Astrocyte (in vitro differentiated cells and primary cell): ENCODE results near the gene TMEM266. TPM values are rescaled to one million over a fixed set of nuclear protein-coding genes. Genes with fewer than 3 reads are reported as not detected.

Experiments
- DNase-seq: peaks from one replicate; pipeline ENCODE4 v3.0.0-alpha.2; 2010; ENCODE audit warnings: low read depth
- FAIRE-seq: peaks from 2 replicates; lab custom pipeline; 2011; peaks lifted over from hg19 to GRCh38; lab: Jason Lieb, UNC
- H2AFZ ChIP-seq: 2 replicates; pipeline ENCODE4 v1.6.0; 2012; ENCODE audit warnings: low read depth, low read length, inconsistent platforms
- H3K27ac ChIP-seq: 2 replicates; pipeline ENCODE4 v1.5.1; 2011; ENCODE audit warnings: low read depth, low read length, inconsistent platforms
- H3K27me3 ChIP-seq: 2 replicates; pipeline ENCODE4 v1.6.0; 2011; ENCODE audit warnings: low read length, inconsistent platforms; ENCODE audit not compliant: insufficient read depth
- H3K36me3 ChIP-seq: 2 replicates; pipeline ENCODE4 v1.5.1; 2011; ENCODE audit warnings: low read length, inconsistent platforms; ENCODE audit not compliant: insufficient read depth
- H3K4me1 ChIP-seq: 2 replicates; pipeline ENCODE4 v1.5.1; 2011; ENCODE audit warnings: low read length, inconsistent platforms; ENCODE audit not compliant: insufficient read depth
- H3K4me2 ChIP-seq: 2 replicates; pipeline ENCODE4 v1.6.0; 2012; ENCODE audit warnings: low read length, inconsistent platforms
- H3K4me3 ChIP-seq: 2 replicates; pipeline ENCODE4 v1.5.1; 2011; ENCODE audit warnings: low read depth, mild to moderate bottlenecking, low read length, inconsistent platforms; ENCODE audit not compliant: insufficient read depth
- H3K79me2 ChIP-seq: 2 replicates; pipeline ENCODE4 v1.6.0; 2012; ENCODE audit warnings: mild to moderate bottlenecking, low read length, inconsistent platforms; ENCODE audit not compliant: insufficient read depth
- H3K9ac ChIP-seq: 2 replicates; pipeline ENCODE4 v1.6.0; 2012; ENCODE audit warnings: mild to moderate bottlenecking, low read length, inconsistent platforms
- H3K9me3 ChIP-seq: 2 replicates; pipeline ENCODE4 v1.5.1; 2012; ENCODE audit warnings: low read depth, mild to moderate bottlenecking, low read length, inconsistent platforms; ENCODE audit not compliant: insufficient read depth
- H4K20me1 ChIP-seq: 2 replicates; pipeline ENCODE4 v1.6.0; 2012; ENCODE audit warnings: low read length, inconsistent platforms; ENCODE audit not compliant: insufficient read depth
- H3K27ac Mint-ChIP-seq: one replicate; pipeline ENCODE4 v1.8.0; 2021; ENCODE audit warnings: mild to moderate bottlenecking, mixed read lengths; ENCODE audit not compliant: unreplicated experiment
- H3K27me3 Mint-ChIP-seq: one replicate; pipeline ENCODE4 v1.8.0; 2021; ENCODE audit warnings: low read depth, mixed read lengths; ENCODE audit not compliant: unreplicated experiment
- H3K36me3 Mint-ChIP-seq: one replicate; pipeline ENCODE4 v1.8.0; 2021; ENCODE audit warnings: low read depth, mixed read lengths; ENCODE audit not compliant: unreplicated experiment
- H3K4me1 Mint-ChIP-seq: one replicate; pipeline ENCODE4 v1.8.0; 2021; ENCODE audit warnings: low read depth, mixed read lengths; ENCODE audit not compliant: unreplicated experiment
- H3K4me3 Mint-ChIP-seq: one replicate; pipeline ENCODE4 v1.8.0; 2021; ENCODE audit warnings: mild to moderate bottlenecking, moderate library complexity, mixed read lengths; ENCODE audit not compliant: unreplicated experiment
- H3K9me3 Mint-ChIP-seq: one replicate; pipeline ENCODE4 v1.8.0; 2021; ENCODE audit warnings: mild to moderate bottlenecking, mixed read lengths; ENCODE audit not compliant: unreplicated experiment
- CTCF ChIP-seq: IDR thresholded peaks from 2 replicates; pipeline ENCODE4 v1.5.1; 2011; ENCODE audit warnings: low read depth, mild to moderate bottlenecking, inconsistent platforms, low read length, moderate library complexity; ENCODE audit not compliant: insufficient read depth
- EZH2 ChIP-seq: IDR thresholded peaks from 2 replicates; pipeline ENCODE4 v1.6.1; 2012; ENCODE audit warnings: mild to moderate bottlenecking, low read length, inconsistent platforms; ENCODE audit not compliant: insufficient read depth
- total RNA-seq: library from RNA; stranded (reverse); gene quantifications from 2 replicates; pipeline ENCODE4 v1.2.1, GENCODE V29; 2021

Gene TMEM266
- total RNA-seq, 1 donor from 2014 or later = 0.36 TPM

DNA sequence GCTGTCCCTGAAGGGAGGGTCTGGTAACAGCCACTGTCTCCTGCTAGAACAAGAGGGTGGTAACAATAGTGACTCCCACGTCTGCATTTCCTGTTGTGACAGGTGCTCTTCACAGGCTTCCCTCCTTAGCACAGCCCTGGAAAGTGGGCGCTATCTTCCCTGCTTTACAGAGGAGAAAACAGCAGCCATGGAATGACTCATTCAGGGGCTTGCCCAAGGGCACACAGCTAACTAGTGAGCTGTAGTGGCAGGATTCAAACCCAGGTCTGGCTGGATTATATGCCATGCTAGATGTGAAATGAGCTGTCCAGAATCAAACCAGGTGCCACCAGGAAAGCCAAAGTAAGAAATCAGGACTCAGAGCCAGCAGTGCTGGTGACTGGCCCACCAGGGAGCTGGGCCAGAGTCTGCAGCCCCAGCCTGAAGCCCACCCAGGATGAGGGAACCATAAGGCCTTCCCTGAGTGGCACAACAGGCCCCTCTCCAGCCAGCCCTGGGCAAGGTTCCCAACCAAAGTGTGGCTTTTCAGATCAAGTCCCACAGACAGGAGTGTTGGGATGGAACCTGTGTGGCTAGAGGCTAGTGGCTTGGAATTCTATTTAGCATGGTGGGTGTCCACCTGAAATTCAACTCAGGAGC lies 149.1 kb downstream of the TMEM266 start:
- Mint-ChIP-seq H3K36me3 (peaks cover 26% of the 10 kb centered on the region), H3K27me3 (no peaks in the 10 kb centered on the region), H3K4me3 (no peak overlapping the region), H3K4me1 (no peaks in the 10 kb centered on the region), H3K9me3 (no peaks in the 10 kb centered on the region), H3K27ac (no peak overlapping the region)
- no peak overlapping the region for H3K4me3 ChIP-seq
- no peaks in the 10 kb centered on the region for H3K36me3 ChIP-seq
- DNase-seq (no peak), FAIRE-seq (no peak)
- H3K4me1 ChIP-seq = no peaks in the 10 kb centered on the region
- TF ChIP-seq CTCF (no peak), EZH2 (no peak)
- H2AFZ ChIP-seq = no peak overlapping the region
- H3K9ac ChIP-seq = no peak overlapping the region
- no peaks in the 10 kb centered on the region for H3K9me3 ChIP-seq
- H3K27ac ChIP-seq = no peak overlapping the region
- H4K20me1 ChIP-seq = peaks cover 23% of the 10 kb centered on the region
- H3K79me2 ChIP-seq = no peaks in the 10 kb centered on the region
- no peaks in the 10 kb centered on the region for H3K27me3 ChIP-seq
- no peak overlapping the region for H3K4me2 ChIP-seq

- Mint-ChIP-seq H3K9me3 (no peaks in the 10 kb centered on the region), H3K27ac (no peak overlapping the region), H3K4me1 (no peaks in the 10 kb centered on the region), H3K4me3 (no peak overlapping the region), H3K36me3 (peaks cover 26% of the 10 kb centered on the region), H3K27me3 (no peaks in the 10 kb centered on the region)
- Histone ChIP-seq H4K20me1 (peaks cover 24% of the 10 kb centered on the region), H2AFZ (no peak overlapping the region), H3K27ac (no peak overlapping the region), H3K27me3 (no peaks in the 10 kb centered on the region), H3K4me3 (no peak overlapping the region), H3K9ac (no peak overlapping the region), H3K36me3 (no peaks in the 10 kb centered on the region), H3K4me1 (no peaks in the 10 kb centered on the region), H3K9me3 (no peaks in the 10 kb centered on the region), H3K4me2 (no peak overlapping the region), H3K79me2 (no peaks in the 10 kb centered on the region)
- DNase-seq = no peak
- FAIRE-seq = no peak
- TF ChIP-seq EZH2 = no peak
- TF ChIP-seq CTCF = no peak
These were observed 149.7 kb downstream of the TMEM266 start for GRCh38 chr15:76209523-76209922.

DNA sequence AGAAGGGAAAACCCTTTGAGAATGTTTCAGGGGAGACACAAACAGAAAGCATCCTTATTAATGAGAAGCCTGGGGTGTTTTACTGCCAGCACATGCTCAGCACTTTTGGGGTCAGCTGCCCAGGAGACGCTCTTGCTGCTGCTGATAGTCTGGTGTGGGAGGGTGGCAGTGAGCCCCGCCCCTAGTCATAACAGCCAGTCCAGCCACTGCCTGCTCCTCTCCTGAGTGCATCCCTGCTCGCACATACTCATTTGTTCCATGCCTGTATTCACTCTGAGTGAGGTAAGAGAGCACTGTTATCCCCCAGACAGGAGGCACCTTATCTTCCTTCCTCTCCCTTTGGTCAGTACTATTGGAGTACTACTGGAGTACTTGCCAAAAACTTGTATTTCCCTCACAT lies 150.2 kb downstream of the TMEM266 start:
- Histone ChIP-seq H3K36me3 (no peaks in the 10 kb centered on the region), H3K27ac (no peak overlapping the region), H2AFZ (no peak overlapping the region), H3K27me3 (no peaks in the 10 kb centered on the region), H3K79me2 (no peaks in the 10 kb centered on the region), H3K4me3 (no peak overlapping the region), H3K4me2 (no peak overlapping the region), H3K4me1 (no peaks in the 10 kb centered on the region), H3K9me3 (no peaks in the 10 kb centered on the region), H3K9ac (no peak overlapping the region), H4K20me1 (peaks cover 28% of the 10 kb centered on the region)
- Mint-ChIP-seq H3K36me3 (peaks cover 24% of the 10 kb centered on the region), H3K4me3 (no peak overlapping the region), H3K4me1 (no peaks in the 10 kb centered on the region), H3K27ac (no peak overlapping the region), H3K27me3 (no peaks in the 10 kb centered on the region), H3K9me3 (no peaks in the 10 kb centered on the region)
- DNase-seq (no peak), FAIRE-seq (no peak)
- TF ChIP-seq EZH2 = no peak
- no peak for TF ChIP-seq CTCF
